ENCODE results near the gene RNASEH2B.

The RNASEH2B gene, protein sequence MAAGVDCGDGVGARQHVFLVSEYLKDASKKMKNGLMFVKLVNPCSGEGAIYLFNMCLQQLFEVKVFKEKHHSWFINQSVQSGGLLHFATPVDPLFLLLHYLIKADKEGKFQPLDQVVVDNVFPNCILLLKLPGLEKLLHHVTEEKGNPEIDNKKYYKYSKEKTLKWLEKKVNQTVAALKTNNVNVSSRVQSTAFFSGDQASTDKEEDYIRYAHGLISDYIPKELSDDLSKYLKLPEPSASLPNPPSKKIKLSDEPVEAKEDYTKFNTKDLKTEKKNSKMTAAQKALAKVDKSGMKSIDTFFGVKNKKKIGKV

GRCh38 chr13:50909605-50910484, at the start of gene RNASEH2B:
TSS of gene RNASEH2B (plus strand) at chr13:50909791. CDS start at chr13:50910077, 286 bp downstream.
- TF ChIP-seq CTCF (IDR thresholded peaks at IDR 0.05) = no peak
- DNase-seq = peak; percentile 44 to 77
- intact Hi-C loops (cut with DNase I; ENCODE audit: low total_unique reads) = loop anchor here (5.0 kb wide), 2 partner anchors 672 to 913 kb away; partner anchors contain the start of genes TRIM13 and WDFY2
- Histone ChIP-seq H3K9me3 (no peaks in the 10 kb centered on the region), H3K36me3 (no peaks in the 10 kb centered on the region), H3K27ac (peak within 1 kb of the TSS; percentile 81 to 87), H3K4me3 (peak within 1 kb of the TSS; percentile 88 to 90), H3K4me1 (peaks cover 0 to 29% (median 16%) of the 10 kb centered on the region in 4 donors), H3K27me3 (no peaks in the 10 kb centered on the region)

GRCh38 chr13:50864492-50864891, 45.1 kb upstream of the RNASEH2B start:
- Histone ChIP-seq H3K27me3 (no peaks in the 10 kb centered on the region), H3K9me3 (no peaks in the 10 kb centered on the region), H3K27ac (no peak overlapping the region), H3K4me3 (no peak overlapping the region), H3K4me1 (no peaks in the 10 kb centered on the region), H3K36me3 (no peaks in the 10 kb centered on the region)
- intact Hi-C loops (cut with DNase I; ENCODE audit: low total_unique reads) = no loop called here
- TF ChIP-seq CTCF (IDR thresholded peaks at IDR 0.05) = no peak
- no peak for DNase-seq

- Histone ChIP-seq H3K36me3 (no peaks in the 10 kb centered on the region), H3K27ac (no peak overlapping the region), H3K4me3 (no peak overlapping the region), H3K4me1 (no peaks in the 10 kb centered on the region), H3K9me3 (no peaks in the 10 kb centered on the region), H3K27me3 (no peaks in the 10 kb centered on the region)
- intact Hi-C loops (cut with DNase I; ENCODE audit: low total_unique reads) = no loop called here
- TF ChIP-seq CTCF (IDR thresholded peaks at IDR 0.05) = no peak
- no peak for DNase-seq
These were observed 42.6 kb upstream of the RNASEH2B start for GRCh38 chr13:50866817-50867636.

DNA sequence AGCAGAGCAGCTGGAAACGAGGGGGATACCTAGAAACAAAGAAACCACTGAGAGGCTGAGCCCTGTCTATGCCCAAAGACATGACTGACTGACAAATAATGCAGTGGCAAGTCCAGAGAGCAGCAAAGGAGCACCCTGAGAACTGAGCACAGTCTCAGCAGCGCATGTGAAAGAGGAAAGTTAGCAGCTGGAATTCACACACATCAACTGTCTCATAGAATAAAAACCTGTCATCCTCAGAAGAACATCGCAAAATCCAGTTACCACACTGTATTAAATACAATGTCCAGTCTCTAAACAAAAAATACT, 42.0 kb upstream of the RNASEH2B start:
- Histone ChIP-seq H3K4me3 (no peak overlapping the region), H3K9me3 (no peaks in the 10 kb centered on the region), H3K4me1 (no peaks in the 10 kb centered on the region), H3K27me3 (no peaks in the 10 kb centered on the region), H3K36me3 (no peaks in the 10 kb centered on the region), H3K27ac (no peak overlapping the region)
- no peak for TF ChIP-seq CTCF (IDR thresholded peaks at IDR 0.05)
- DNase-seq = no peak
- intact Hi-C loops (cut with DNase I; ENCODE audit: low total_unique reads) = no loop called here

- DNase-seq = no peak
- Histone ChIP-seq H3K27me3 (no peaks in the 10 kb centered on the region), H3K27ac (no peak overlapping the region), H3K4me1 (no peaks in the 10 kb centered on the region), H3K36me3 (no peaks in the 10 kb centered on the region), H3K4me3 (no peak overlapping the region), H3K9me3 (no peaks in the 10 kb centered on the region)
- intact Hi-C loops (cut with DNase I; ENCODE audit: low total_unique reads) = no loop called here
- TF ChIP-seq CTCF (IDR thresholded peaks at IDR 0.05) = no peak
These were observed 38.2 kb upstream of the RNASEH2B start for GRCh38 chr13:50871405-50871804.

All from tibial artery (tissue), 4 donors.